ENCODE results near the gene DNHD1. TPM values are rescaled to one million over a fixed set of nuclear protein-coding genes. Genes with fewer than 3 reads are reported as not detected.

DNHD1 gene
- total RNA-seq (2022; extraction: Qiagen RNA extraction): 2.2 to 3.0 TPM (median 2.8 TPM) in 5 replicates

DNA sequence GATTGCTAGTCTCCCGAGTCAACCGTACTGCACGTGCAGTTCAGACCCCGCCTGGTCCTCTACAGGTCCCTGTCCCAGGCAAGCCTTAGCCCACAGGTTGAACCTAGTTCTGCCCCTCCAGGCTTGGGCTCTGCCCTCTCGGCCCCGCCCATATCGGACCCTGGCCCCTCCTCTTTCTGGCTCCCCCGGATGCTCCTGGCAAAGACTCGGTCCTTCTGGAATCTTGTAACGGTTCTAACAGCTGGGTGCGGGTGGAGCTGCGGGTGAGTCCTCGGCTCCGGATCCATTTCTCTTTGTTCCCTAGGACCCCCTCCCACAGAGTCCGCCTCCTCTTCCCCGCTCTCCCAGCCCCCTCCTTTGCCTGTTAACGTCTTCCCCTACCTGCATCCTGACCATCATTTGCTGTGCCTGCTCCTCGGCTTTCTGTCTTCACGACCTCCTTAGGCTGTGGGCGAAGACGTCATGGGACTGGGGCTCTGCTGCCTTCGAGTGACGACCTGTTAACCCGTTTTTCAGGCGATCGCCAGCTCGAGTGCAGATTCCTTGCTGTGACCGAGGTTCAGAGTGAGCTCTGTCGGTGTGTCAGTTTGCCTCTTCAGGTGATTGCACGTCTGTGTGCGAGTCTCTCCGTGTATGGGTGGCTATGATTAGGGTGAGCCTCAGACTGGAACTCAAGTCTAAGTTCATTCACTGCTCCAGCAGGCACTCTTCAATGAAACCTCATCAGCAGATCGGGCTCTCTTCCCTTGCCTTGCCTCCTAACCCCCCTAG lies at the start of gene DNHD1:
DNHD1 (plus strand) TSS at position 212 of the 771 bp plus-strand sequence. CDS start 936 bp downstream, outside the sequence.

GRCh38 chr11:6473451-6474412 lies 23.3 kb upstream of the DNHD1 start, which contains the start of gene TRIM3:
Gene TRIM3, minus strand, starts transcription at chr11:6473941. Its CDS starts 8,246 bp downstream, at chr11:6465695.

DNA sequence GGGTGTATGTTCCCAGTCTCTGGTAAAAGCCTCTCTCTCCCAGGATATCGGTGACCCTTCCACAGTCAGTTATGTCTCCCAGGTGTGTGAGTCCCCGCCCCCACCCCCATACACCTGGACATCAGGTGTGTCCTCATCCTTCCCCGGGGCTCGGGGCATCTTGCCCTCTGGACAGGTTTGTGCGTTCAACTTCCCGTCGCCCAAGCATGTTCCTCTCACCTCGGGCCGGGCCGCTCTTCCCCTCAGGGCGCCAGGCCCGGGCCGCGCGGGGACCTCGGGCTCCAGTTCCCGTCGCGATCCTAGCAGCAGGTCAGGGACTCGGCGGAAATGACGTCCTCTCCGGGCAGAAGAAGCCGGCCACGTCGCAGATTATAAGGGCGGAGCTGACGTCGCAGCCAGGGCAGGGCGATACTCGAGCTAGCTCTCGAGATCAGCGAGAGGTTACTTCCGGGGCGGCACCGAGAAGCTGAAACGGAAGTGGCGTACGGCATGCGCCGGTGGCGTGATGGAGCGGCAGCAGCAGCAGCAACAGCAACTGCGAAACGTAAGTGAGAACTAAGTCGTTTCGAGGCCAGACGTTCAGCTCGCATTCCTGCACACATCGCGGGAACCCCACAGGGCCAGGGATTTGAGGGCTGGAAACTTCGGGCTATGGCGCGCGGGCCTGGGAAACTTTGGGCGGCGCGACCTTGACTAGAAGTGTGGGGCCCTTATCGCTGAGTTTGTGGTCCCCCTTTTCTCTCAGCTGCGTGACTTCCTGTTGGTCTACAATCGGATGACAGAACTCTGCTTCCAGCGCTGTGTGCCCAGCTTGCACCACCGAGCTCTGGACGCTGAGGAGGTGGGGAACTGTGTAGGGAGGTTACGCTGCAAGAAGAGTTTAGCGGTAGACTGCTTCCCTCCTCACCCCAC lies 15.8 kb upstream of the DNHD1 start, which contains the start of the genes ARFIP2 and TIMM10B:
ARFIP2 (minus strand) TSS at position 320 of the 912 bp plus-strand sequence. CDS start 910 bp downstream, outside the sequence.
TIMM10B (plus strand) TSS at position 490 of the 912 bp plus-strand sequence; CDS start at position 506, 16 bp downstream.

DNA sequence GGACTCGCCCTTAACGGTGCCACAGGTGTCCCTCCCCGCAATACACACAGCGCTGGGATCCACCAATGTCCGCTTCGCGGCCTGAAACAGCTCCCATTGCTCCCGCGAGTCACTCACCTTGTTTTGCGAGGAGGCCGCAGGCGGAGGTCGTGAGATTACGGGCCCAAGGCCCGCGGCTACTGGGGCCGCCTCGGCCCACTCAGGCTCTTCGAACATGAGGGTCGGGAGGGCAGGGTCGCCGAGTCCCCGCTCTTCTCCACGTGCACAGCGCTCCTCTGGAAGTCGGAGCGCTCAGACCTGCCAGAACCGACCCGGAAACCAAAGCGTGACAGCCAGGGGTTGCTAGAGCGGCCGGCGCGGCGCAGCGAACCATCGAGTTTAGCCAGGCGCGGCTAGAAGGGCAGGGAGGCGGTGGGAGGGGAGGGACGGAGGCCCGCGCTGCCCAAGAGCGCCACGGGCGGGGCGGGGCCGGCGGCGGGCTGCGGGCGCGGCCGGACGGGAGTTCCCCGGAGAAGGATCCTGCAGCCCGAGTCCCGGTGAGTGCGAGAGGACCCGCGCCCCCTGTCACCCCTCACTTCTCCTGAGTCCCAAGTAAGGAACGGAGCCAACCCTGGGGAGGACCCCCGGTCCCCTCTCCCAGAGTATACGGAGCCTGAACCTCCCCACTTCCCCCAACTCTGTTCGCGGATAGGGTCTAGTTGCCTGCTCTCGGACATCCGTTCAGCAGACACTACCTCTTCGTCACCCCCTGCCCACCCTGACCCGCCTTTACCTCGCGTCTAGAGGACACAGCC lies 106.4 kb downstream of the DNHD1 start, which contains the start of the genes ILK and RRP8:
ILK (plus strand) TSS at position 488 of the 794 bp plus-strand sequence. CDS start 498 bp downstream, outside the sequence.
RRP8 (minus strand) TSS at position 330 of the 794 bp plus-strand sequence; CDS start at position 216, 114 bp downstream.

DNA sequence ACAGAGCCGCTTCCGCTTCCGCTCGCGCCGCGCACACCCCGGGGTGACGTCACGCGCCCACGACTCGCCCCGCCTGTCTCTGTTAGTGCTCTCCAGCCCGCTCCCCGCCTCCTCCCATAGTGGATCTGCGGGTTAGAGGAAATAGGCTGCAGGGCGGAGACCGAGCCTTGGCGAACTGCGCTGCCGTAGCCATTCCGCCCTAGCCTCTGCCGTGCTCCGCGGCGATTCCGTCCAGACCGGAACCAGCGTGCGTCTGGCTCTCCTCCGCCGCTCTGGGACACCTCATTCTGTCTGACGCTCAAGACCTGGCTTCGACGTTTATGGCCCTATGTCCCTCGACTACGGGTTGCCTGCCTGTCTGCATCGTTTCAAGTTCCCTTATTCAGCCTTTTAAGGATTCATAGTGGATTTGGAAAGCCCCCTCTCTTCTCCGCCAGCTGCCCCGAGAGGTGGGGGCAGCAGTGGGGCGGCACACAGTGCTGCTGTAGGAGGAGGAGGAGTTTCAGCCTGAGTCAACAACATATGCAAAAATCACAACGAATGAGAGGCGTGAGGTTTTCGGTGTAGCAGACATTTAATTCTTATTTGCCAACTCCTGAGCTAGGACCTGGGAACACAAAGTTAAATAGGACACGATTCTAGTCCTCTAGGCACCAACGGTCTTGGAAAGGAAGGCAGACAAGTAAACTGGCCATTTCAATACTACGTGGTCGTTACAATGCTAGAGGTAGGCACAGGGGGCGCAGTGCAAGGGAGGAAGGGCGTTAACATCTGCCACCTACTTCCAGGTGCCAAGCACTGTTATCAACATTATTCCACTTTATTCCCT lies 115.3 kb downstream of the DNHD1 start, which contains the start of gene TAF10:
TAF10 (minus strand) TSS at position 4 of the 829 bp plus-strand sequence. CDS start 27 bp downstream, outside the sequence.

DNA sequence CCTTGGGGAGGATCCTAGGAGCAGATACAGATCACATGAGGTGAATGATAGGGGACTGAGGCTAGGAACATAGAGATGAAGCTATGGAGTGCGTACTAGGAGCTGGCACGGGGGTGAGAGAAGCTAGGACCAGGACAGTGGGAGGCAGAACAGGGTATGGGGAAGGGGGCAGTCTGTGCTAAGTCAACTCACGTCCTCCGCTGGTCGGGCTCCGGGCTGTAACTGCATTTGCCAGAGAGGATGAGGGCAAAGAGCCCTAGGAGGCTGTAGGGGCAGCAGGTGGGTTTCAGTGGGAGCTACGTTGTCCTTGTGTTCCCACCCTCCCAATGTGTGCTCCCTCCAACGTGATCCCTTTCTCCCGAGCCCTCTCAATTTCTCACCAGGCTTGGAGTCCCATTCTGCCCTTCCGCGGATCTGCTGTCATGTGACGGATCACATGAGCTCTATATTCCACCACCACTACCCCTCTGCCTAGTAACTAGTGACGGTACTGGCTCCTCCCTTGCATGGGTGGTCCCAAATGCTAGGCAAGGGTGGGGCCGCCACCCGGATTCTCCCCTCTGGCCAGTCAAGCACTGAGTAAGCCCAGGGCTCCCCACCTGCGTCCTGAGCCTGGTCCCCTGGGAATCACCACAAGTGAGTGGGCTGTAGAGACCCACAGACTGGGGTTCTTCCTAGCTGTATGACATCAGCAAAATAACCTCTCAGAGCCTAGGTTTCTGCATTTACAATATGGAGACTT lies 122.1 kb downstream of the DNHD1 start, which contains the start of gene TPP1:
TPP1 (minus strand) TSS at position 419 of the 742 bp plus-strand sequence; CDS start at position 397, 22 bp downstream.

Other genes with a start within 250 kb of the DNHD1 start
- not detected in 5 replicates for gene CCKBR, start 237.4 kb upstream of the DNHD1 start, total RNA-seq (2022; extraction: Qiagen RNA extraction)
- 25.5 to 34.4 TPM (median 26.7 TPM) in 5 replicates for gene CAVIN3, start 176.8 kb upstream of the DNHD1 start, total RNA-seq (2022; extraction: Qiagen RNA extraction)
- 8.9 to 11.8 TPM (median 10.5 TPM) in 5 replicates for gene SMPD1, start 106.8 kb upstream of the DNHD1 start, total RNA-seq (2022; extraction: Qiagen RNA extraction)
- gene APBB1, start 78.2 kb upstream of the DNHD1 start, total RNA-seq (2022; extraction: Qiagen RNA extraction): 17.8 to 20.8 TPM (median 19.5 TPM) in 5 replicates
- gene HPX, start 56.3 kb upstream of the DNHD1 start, total RNA-seq (2022; extraction: Qiagen RNA extraction): 0.41 to 0.71 TPM (median 0.53 TPM) in 5 replicates
- 13.7 to 19.7 TPM (median 19.0 TPM) in 5 replicates for gene TRIM3, start 23.3 kb upstream of the DNHD1 start, total RNA-seq (2022; extraction: Qiagen RNA extraction)
- 50.8 to 56.6 TPM (median 53.6 TPM) in 5 replicates for gene ARFIP2, start 15.9 kb upstream of the DNHD1 start, total RNA-seq (2022; extraction: Qiagen RNA extraction)
- 30.1 to 34.2 TPM (median 32.9 TPM) in 5 replicates for gene TIMM10B, start 15.8 kb upstream of the DNHD1 start, total RNA-seq (2022; extraction: Qiagen RNA extraction)
- gene RRP8, start 106.3 kb downstream of the DNHD1 start, total RNA-seq (2022; extraction: Qiagen RNA extraction): 23.2 to 35.1 TPM (median 30.5 TPM) in 5 replicates
- gene ILK, start 106.5 kb downstream of the DNHD1 start, total RNA-seq (2022; extraction: Qiagen RNA extraction): 111 to 117 TPM (median 114 TPM) in 5 replicates
- 171 to 245 TPM (median 223 TPM) in 5 replicates for gene TAF10, start 114.9 kb downstream of the DNHD1 start, total RNA-seq (2022; extraction: Qiagen RNA extraction)
- 39.1 to 45.9 TPM (median 42.1 TPM) in 5 replicates for gene TPP1, start 122.1 kb downstream of the DNHD1 start, total RNA-seq (2022; extraction: Qiagen RNA extraction)
- 0.07 to 0.08 TPM (median 0.07 TPM) in 5 replicates for gene DCHS1, start 158.5 kb downstream of the DNHD1 start, total RNA-seq (2022; extraction: Qiagen RNA extraction)
- gene MRPL17, start 186.1 kb downstream of the DNHD1 start, total RNA-seq (2022; extraction: Qiagen RNA extraction): 88.3 to 99.9 TPM (median 90.9 TPM) in 5 replicates

Data from A549 treated with AZD2906 at 1 μM for 4 hours (cell line).